GM19099 (cell line): ENCODE results near the gene LAMC1.

ENCODE experiments used
- POLR2A ChIP-seq: IDR thresholded peaks from 3 replicates; pipeline ENCODE4 v1.6.1; 2011; ENCODE audit warnings: low read depth; ENCODE audit not compliant: insufficient read length; ENCODE audit errors: extremely low read depth

Gene LAMC1

DNA sequence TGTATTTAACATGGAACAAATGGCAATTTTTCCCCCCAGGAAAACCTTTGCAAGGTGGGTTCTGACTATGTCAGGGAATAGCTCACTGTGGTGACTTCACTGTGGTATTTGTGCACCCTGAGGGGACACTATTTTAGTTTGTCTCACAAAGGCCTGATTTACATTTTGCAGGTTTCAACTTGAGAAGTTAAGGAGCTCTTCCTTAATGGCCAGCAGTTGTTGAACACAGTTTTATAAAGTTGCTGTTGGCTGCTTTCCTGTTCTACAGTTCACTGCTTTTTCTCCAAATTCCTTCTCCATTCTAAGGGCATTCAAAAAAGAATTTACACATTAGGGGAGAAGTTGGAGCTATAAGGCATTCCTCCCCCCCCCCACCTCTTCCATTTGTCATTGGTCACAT lies 4.6 kb downstream of the LAMC1 start:
- TF ChIP-seq POLR2A = no peak

- TF ChIP-seq POLR2A = no peak
These were observed 6.4 kb downstream of the LAMC1 start for GRCh38 chr1:183029591-183030000.

- TF ChIP-seq POLR2A = no peak
These were observed 6.8 kb downstream of the LAMC1 start for GRCh38 chr1:183030053-183030452.

DNA sequence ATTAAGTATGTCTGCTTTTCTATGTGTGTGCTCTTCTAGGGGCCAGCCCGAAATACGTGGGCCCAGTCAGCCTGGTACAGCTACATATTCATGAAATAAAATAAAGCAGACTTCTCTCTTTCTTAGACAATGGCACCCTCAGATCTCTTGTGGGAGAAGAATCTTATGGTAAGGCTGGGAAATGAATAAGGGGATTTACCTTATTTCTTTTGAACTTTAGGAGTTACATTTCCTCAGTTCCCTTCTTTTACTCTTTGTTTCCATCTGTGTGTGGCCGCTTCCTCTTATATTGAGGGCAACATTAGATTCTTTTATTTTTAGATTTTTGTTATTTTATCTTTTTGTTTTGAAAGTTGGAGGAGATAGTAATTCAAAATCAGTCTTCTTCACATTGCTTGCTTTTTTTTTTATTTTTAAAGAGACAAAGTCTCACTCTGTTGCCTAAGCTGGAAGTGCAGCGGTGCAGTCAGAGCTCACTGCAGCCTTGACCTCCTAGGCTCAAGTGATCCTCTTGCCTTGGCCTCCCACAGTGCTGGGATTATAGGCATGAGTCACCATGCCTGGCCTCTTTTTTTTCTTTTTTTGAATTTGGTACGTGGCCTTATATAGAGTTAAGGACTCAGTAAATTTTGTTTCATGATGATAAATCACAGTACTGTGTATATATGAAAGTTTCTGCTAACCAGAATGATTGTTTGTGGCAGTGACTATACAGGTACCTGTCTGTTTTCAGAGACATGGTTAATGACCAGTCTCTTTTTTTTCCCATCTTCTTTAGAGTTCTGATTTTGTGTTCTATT lies 9.1 kb downstream of the LAMC1 start:
- TF ChIP-seq POLR2A = no peak

GRCh38 chr1:183033205-183033604 lies 10.0 kb downstream of the LAMC1 start:
- no peak for TF ChIP-seq POLR2A

GRCh38 chr1:183034682-183035081 lies 11.5 kb downstream of the LAMC1 start:
- no peak for TF ChIP-seq POLR2A

GRCh38 chr1:183038333-183038866 lies 15.2 kb downstream of the LAMC1 start:
- no peak for TF ChIP-seq POLR2A

DNA sequence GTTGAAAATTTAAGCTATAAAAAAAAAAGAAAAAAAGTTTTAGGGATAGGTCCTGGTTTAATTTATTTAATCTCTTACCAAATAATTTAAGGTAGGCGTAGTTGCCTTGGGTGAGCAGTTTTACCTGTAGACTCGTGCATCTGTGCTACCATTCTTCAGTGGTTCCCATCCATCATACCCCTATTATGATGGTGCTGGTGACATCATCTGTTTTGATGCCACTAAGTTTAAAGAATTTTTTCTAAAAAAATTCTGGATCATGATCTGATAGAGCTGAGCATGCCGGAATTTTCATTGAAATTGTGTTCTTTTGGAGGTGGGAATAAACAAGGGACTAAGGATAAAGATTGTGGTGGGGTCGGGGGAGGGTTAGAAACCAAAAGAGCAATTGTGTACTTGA lies 15.7 kb downstream of the LAMC1 start:
- TF ChIP-seq POLR2A = no peak

DNA sequence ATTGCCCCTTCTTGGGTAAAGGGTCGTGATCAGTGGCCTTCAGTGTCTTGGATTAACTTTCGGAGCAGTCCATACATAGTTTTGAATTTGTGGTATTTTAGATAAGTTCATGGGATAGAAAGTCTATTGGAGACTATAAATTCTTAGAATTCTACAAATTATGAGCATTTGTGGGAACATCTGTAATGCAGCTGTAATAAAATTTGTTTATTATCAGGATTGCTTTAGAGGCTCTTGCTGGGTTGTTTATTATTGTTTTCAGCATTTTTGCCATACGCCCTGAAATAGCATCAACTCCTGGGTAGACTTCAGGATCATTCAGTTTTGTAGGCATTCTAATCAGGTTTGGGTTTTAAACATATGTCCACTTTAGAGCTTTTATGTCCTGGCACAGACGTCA lies 16.1 kb downstream of the LAMC1 start:
- no peak for TF ChIP-seq POLR2A

DNA sequence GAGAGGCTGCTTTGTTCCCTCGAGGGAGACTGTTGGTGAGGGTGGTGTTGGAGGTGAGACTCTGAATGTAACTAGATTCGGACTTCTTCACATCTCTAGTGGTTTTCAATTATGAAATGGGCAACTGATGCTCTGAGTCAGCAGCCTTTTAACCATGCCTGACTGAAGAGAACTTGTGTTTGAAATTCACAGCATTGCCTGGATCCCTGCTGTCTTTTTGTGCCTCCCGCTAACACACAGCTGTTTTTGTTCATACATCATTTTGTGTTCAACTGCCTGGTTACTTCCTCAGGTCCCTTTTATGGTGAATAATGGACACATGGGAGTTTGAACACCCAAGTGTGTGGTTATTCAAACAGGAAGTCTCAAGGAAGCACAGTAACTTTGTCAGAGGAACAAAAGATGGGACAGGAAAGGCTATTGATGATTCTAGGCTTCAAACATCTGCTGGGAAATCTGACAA lies 16.8 kb downstream of the LAMC1 start:
- TF ChIP-seq POLR2A = no peak

DNA sequence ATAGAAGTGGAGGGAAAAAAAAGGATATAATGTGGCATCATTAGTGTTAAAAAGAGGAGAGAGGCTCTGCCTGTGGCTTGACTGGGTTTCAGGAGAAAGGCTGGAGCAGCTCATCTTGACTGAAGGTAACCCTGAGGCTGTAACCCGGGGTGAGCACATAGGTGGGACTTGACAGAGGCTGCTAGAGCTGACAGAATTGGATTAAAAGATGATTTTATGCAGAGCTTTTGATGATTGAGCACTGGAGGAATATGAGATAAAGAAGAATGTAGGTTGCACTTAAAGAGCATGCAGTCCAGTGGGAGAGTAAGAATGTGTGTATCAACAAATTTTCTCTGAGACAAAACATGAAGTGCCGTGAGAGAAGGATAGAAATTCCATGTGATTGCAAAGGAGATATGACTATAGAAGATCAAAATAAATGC lies 17.3 kb downstream of the LAMC1 start:
- no peak for TF ChIP-seq POLR2A

GRCh38 chr1:183043254-183043653 lies 20.0 kb downstream of the LAMC1 start:
- TF ChIP-seq POLR2A = no peak

- TF ChIP-seq POLR2A = no peak
These were observed 20.9 kb downstream of the LAMC1 start for GRCh38 chr1:183043872-183044854.

- TF ChIP-seq POLR2A = no peak
These were observed 21.9 kb downstream of the LAMC1 start for GRCh38 chr1:183044893-183045649.
